ENCODE measurements around the gene CYP4F8.

DNA sequence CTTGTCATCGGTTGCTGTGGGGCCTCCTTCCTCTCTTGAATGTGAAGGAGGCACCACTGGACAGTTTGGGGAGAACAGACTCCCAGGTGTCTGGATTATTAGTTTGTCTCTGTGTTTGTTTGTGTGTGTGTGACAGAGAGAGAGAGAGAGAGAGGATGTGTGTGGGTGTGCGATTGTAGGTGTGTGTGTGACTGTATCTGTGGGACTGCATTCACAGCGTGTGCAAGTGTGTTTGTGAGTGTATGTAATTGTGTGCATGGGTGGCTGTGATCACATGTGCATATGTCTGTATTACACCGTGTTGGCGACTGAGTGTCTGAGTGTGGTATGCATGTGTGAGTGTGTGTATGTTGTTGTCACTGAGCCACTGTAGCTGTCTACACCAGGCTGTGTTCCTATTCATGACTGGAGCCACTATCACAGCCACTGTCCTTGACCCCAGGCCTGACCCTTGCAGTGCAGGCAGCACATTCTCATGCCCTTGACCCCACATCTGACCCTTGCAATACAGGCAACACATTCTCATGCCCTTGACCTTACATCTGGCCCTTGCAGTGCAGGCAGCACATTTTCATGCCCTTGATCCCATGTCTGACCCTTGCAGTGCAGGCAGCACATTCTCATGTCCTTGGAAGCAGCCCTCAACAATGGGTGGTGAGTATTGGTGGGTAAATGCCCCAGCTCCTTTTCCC, 25.1 kb upstream of the CYP4F8 start:
- TF ChIP-seq, protein P1, sequence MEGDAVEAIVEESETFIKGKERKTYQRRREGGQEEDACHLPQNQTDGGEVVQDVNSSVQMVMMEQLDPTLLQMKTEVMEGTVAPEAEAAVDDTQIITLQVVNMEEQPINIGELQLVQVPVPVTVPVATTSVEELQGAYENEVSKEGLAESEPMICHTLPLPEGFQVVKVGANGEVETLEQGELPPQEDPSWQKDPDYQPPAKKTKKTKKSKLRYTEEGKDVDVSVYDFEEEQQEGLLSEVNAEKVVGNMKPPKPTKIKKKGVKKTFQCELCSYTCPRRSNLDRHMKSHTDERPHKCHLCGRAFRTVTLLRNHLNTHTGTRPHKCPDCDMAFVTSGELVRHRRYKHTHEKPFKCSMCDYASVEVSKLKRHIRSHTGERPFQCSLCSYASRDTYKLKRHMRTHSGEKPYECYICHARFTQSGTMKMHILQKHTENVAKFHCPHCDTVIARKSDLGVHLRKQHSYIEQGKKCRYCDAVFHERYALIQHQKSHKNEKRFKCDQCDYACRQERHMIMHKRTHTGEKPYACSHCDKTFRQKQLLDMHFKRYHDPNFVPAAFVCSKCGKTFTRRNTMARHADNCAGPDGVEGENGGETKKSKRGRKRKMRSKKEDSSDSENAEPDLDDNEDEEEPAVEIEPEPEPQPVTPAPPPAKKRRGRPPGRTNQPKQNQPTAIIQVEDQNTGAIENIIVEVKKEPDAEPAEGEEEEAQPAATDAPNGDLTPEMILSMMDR (IDR thresholded peaks at IDR 0.05) = no peak
- TF ChIP-seq POLR2AphosphoS5 (IDR thresholded peaks at IDR 0.05; ENCODE audit: insufficient read depth in 1 of 2, low read depth in 1 of 2) (no peak), POLR2A (IDR thresholded peaks at IDR 0.05) (no peak)

Data from vagina (tissue), 2 donors.